Smooth muscle cell (in vitro differentiated cells): ENCODE results near the gene F13A1. TPM values are rescaled to one million over a fixed set of nuclear protein-coding genes. Genes with fewer than 3 reads are reported as not detected.

Experiments
- DNase-seq: peaks from one replicate; lab custom pipeline; 2025; ENCODE audit not compliant: unreplicated experiment; lab: John Stamatoyannopoulos, UW
- H2AFZ ChIP-seq: fragments of 200-600 bp; sonication (generic); 2 replicates; pipeline ENCODE4 v1.6.0; 2016; ENCODE audit warnings: antibody characterized with exemption, low read depth, mild to moderate bottlenecking
- H3F3A ChIP-seq: fragments of 200-600 bp; sonication (generic); 2 replicates; pipeline ENCODE4 v1.6.0; 2017; ENCODE audit warnings: antibody characterized with exemption, low read depth
- H3K27ac ChIP-seq: fragments of 200-600 bp; sonication (generic); 2 replicates; pipeline ENCODE4 v1.5.1; 2016; ENCODE audit warnings: low read depth, mild to moderate bottlenecking
- H3K27me3 ChIP-seq: fragments of 200-600 bp; sonication (generic); 2 replicates; pipeline ENCODE4 v1.6.1; 2016; ENCODE audit warnings: low read depth, mild to moderate bottlenecking
- H3K36me3 ChIP-seq: fragments of 200-600 bp; sonication (generic); 2 replicates; pipeline ENCODE4 v1.5.1; 2016; ENCODE audit warnings: low read depth
- H3K4me1 ChIP-seq: fragments of 200-600 bp; sonication (generic); 2 replicates; pipeline ENCODE4 v1.5.1; 2016; ENCODE audit warnings: low read depth
- H3K4me2 ChIP-seq: fragments of 200-600 bp; sonication (generic); 2 replicates; pipeline ENCODE4 v1.6.0; 2016; ENCODE audit warnings: mild to moderate bottlenecking
- H3K4me3 ChIP-seq: fragments of 200-600 bp; sonication (generic); 2 replicates; pipeline ENCODE4 v1.5.1; 2016; ENCODE audit warnings: mild to moderate bottlenecking
- H3K79me2 ChIP-seq: fragments of 200-600 bp; sonication (generic); 2 replicates; pipeline ENCODE4 v1.6.0; 2016; ENCODE audit warnings: low read depth, mild to moderate bottlenecking
- H3K9ac ChIP-seq: fragments of 200-600 bp; sonication (generic); 2 replicates; pipeline ENCODE4 v1.6.0; 2016; ENCODE audit warnings: low read depth
- H3K9me3 ChIP-seq: fragments of 200-600 bp; sonication (generic); replicated peaks from 2 replicates; pipeline ENCODE4 v1.5.1; 2016; ENCODE audit warnings: low read depth
- H4K20me1 ChIP-seq: fragments of 200-600 bp; sonication (generic); 2 replicates; pipeline ENCODE4 v1.6.0; 2016; ENCODE audit warnings: low read depth
- CTCF ChIP-seq: fragments of 200-600 bp; sonication (generic); IDR thresholded peaks from 2 replicates; pipeline ENCODE4 v1.5.1; 2017; ENCODE audit warnings: borderline replicate concordance, mild to moderate bottlenecking, antibody characterized with exemption; ENCODE audit not compliant: insufficient read depth, poor library complexity, severe bottlenecking
- WGBS: methylation state at CpG from one replicate; pipeline ENCODE4 v1.1.7; 2016; ENCODE audit warnings: low lambda C conversion rate; 5-methylcytosine and 5-hydroxymethylcytosine counted together
- polyA plus RNA-seq: library from polyadenylated mRNA; unstranded; fragments of >200 nt; fragmentation: Nextera tagmentation; extraction: Ambion mirVana; gene quantifications from 2 replicates; pipeline ENCODE4 v1.2.1, GENCODE V29; 2016
- total RNA-seq: library from RNA; depleted of rRNA; stranded (reverse); fragments of >200 nt; gene quantifications from 2 replicates; pipeline ENCODE4 v1.2.3, GENCODE V29; 2014

The F13A1 gene
- total and polyA plus RNA-seq, 2 experiments from 2014 or later: 0.22 TPM; not detected in 1

GRCh38 chr6:6366803-6367202 lies 46.3 kb upstream of the F13A1 start:
- Histone ChIP-seq H3K9ac (no peak overlapping the region), H3K27me3 (no peaks in the 10 kb centered on the region), H3K4me3 (no peak overlapping the region), H3K36me3 (no peaks in the 10 kb centered on the region), H3K79me2 (no peaks in the 10 kb centered on the region), H3F3A (no peaks in the 10 kb centered on the region), H3K4me2 (no peak overlapping the region), H4K20me1 (no peaks in the 10 kb centered on the region), H3K27ac (no peak overlapping the region), H3K9me3 (no peaks in the 10 kb centered on the region), H2AFZ (no peak overlapping the region), H3K4me1 (no peaks in the 10 kb centered on the region)
- no peak for TF ChIP-seq CTCF
- 75% methylated on average over 8 of the region's 8 CpGs for WGBS
- DNase-seq: no peak

- no peak for DNase-seq
- Histone ChIP-seq H3K9me3 (no peaks in the 10 kb centered on the region), H3K4me2 (no peak overlapping the region), H3K4me1 (no peaks in the 10 kb centered on the region), H2AFZ (no peak overlapping the region), H3F3A (no peaks in the 10 kb centered on the region), H3K79me2 (no peaks in the 10 kb centered on the region), H4K20me1 (no peaks in the 10 kb centered on the region), H3K27me3 (no peaks in the 10 kb centered on the region), H3K9ac (no peak overlapping the region), H3K27ac (no peak overlapping the region), H3K36me3 (no peaks in the 10 kb centered on the region), H3K4me3 (no peak overlapping the region)
- 93% methylated on average over 4 of the region's 4 CpGs for WGBS
- TF ChIP-seq CTCF: no peak
These were observed 44.8 kb upstream of the F13A1 start for GRCh38 chr6:6365242-6365641.

GRCh38 chr6:6362056-6362840 lies 41.8 kb upstream of the F13A1 start:
- no peak for DNase-seq
- H4K20me1 ChIP-seq: no peaks in the 10 kb centered on the region
- H3K4me2 ChIP-seq: no peak overlapping the region
- H3K27ac ChIP-seq: no peak overlapping the region
- no peak overlapping the region for H3K9ac ChIP-seq
- no peaks in the 10 kb centered on the region for H3K4me1 ChIP-seq
- no peaks in the 10 kb centered on the region for H3F3A ChIP-seq
- no peaks in the 10 kb centered on the region for H3K27me3 ChIP-seq
- H3K36me3 ChIP-seq: no peaks in the 10 kb centered on the region
- no peak overlapping the region for H3K4me3 ChIP-seq
- TF ChIP-seq CTCF: no peak
- H3K9me3 ChIP-seq: no peaks in the 10 kb centered on the region
- WGBS: 58% methylated on average over 5 of the region's 5 CpGs
- H3K79me2 ChIP-seq: no peaks in the 10 kb centered on the region
- H2AFZ ChIP-seq: no peak overlapping the region

GRCh38 chr6:6357530-6357929 lies 37.1 kb upstream of the F13A1 start:
- Histone ChIP-seq H3K9me3 (no peaks in the 10 kb centered on the region), H3K27me3 (peaks cover 22% of the 10 kb centered on the region), H3K79me2 (no peaks in the 10 kb centered on the region), H3K27ac (no peak overlapping the region), H3K36me3 (no peaks in the 10 kb centered on the region), H3F3A (no peaks in the 10 kb centered on the region), H3K4me1 (no peaks in the 10 kb centered on the region), H2AFZ (no peak overlapping the region), H3K9ac (no peak overlapping the region), H4K20me1 (no peaks in the 10 kb centered on the region), H3K4me2 (no peak overlapping the region), H3K4me3 (no peak overlapping the region)
- DNase-seq: no peak
- no peak for TF ChIP-seq CTCF
- WGBS: 93% methylated on average over 3 of the region's 3 CpGs
